Breast epithelium (tissue), 4 donors: ENCODE measurements around the gene SUFU. TPM values are rescaled to one million over a fixed set of nuclear protein-coding genes. Genes with fewer than 3 reads are reported as not detected.

ENCODE experiments used
- DNase-seq, 2 donors: peaks; one replicate each; pipeline ENCODE4 v3.0.0-alpha.2; 2019; ENCODE audit warnings: low spot score in 2 of 2
- H3K27ac ChIP-seq, 2 donors: fragments of 200-600 bp; sonication (generic) in 1 of 2; one replicate each; pipeline ENCODE4 v1.5.1; 2016 to 2019; ENCODE audit warnings: mild to moderate bottlenecking in 1 of 2
- H3K27me3 ChIP-seq, 2 donors: fragments of 200-600 bp; sonication (generic) in 1 of 2; one replicate each; pipeline versions ENCODE4 v1.5.1 to v1.6.0; 2017 to 2019; ENCODE audit warnings: control low read depth in 1 of 2, mild to moderate bottlenecking in 1 of 2
- H3K36me3 ChIP-seq: fragments of 200-600 bp; one replicate; pipeline ENCODE4 v1.5.1; 2019
- H3K4me1 ChIP-seq, 2 donors: fragments of 200-600 bp; sonication (generic); one replicate each; pipeline ENCODE4 v1.5.1; 2016 to 2019; ENCODE audit warnings: control low read depth in 1 of 2
- H3K4me3 ChIP-seq, 3 donors: fragments of 200-600 bp; sonication (generic); 1 replicate in 2 of 3; 2 replicates in 1 of 3; pipeline ENCODE4 v1.5.1; 2016 to 2019; ENCODE audit warnings: mild to moderate bottlenecking in 3 of 3, moderate library complexity in 2 of 3
- H3K9me3 ChIP-seq, 2 donors: fragments of 200-600 bp; sonication (generic) in 1 of 2; one replicate each; pipeline ENCODE4 v1.5.1; 2016 to 2019; ENCODE audit warnings: control low read depth in 1 of 2
- POLR2A ChIP-seq: fragments of 450-650 bp; IDR thresholded peaks from one replicate; pipeline ENCODE4 v1.6.1; 2016; ENCODE audit warnings: antibody characterized with exemption, mild to moderate bottlenecking, moderate library complexity
- POLR2AphosphoS5 ChIP-seq, 3 donors: sonication (generic); formaldehyde crosslinking; IDR thresholded peaks; one replicate each; pipeline ENCODE4 v1.6.1; 2017; ENCODE audit warnings: antibody characterized with exemption in 3 of 3
- intact Hi-C: fragments of 100-400 bp; cut with DNase I; formaldehyde crosslinking; loops from one replicate; pipeline ENCODE4 v1.15.1; 2023; ENCODE audit warnings: low total_unique reads
- total RNA-seq, 3 donors: library from RNA; depleted of rRNA; stranded (reverse); fragments of >200 nt; gene quantifications; one replicate each; pipeline ENCODE4 v1.1.0, GENCODE V29; 2016
- TF ChIP-seq, protein P1 (sequence below), 3 donors: fragments of 450-650 bp; IDR thresholded peaks; one replicate each; pipeline ENCODE4 v1.5.1; 2016 to 2017; ENCODE audit warnings: antibody characterized with exemption in 3 of 3, mild to moderate bottlenecking in 3 of 3, moderate library complexity in 3 of 3

The SUFU gene
- total RNA-seq, 3 donors from 2014 or later: 6.2 to 9.1 (median 8.6) TPM

DNA sequence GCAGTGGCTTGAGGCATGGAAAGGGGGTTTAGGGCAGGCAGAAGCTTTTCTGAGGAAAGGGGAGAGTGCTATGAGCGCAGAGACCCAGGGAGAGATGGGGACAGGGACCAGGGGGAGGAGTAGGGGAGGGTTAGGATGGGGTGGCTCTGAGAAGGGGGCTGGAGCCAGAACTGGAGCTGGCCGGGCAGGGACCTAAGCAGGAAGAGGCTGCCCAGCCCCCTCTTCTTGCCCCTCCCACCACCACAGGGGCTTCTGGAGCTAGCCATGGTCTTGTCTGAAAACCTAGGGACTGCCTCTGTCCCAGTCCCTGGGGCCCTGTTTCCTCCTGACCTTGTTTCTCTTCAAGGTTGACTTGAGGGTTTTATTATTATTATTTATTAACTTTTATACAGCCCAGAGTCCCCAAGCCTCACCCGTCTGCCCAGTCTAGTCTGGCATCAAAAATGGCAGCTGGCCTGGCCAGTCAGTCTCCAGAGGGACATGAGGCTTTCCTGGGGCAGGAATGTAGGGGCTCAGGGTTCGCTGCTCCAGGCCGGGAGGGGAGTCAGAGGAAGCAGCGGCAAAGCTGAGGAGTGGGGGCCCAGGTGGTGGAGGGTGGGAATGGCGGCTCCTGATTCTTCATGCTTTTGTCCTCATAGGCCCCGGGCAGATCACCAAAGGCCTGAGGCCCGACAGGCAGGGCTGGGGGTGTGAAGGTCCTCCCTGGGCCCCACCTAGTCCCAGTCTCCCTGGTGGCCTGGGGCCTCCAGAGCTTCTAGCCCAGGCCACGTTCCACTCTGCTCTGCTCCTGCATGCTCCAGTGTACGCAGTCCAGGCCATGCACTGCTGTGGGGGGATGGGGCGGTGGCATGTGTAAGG, 146.3 kb downstream of the SUFU start:
- Histone ChIP-seq H3K4me1 (peaks cover 10 to 52% of the 10 kb centered on the region in 2 donors), H3K9me3 (no peaks in the 10 kb centered on the region), H3K4me3 (peak overlapping the region; percentile 85 to 96 (median 92)), H3K36me3 (no peaks in the 10 kb centered on the region), H3K27ac (peak overlapping the region; percentile 62 to 100), H3K27me3 (no peaks in the 10 kb centered on the region)
- intact Hi-C loops: no loop called here
- TF ChIP-seq, protein P1, sequence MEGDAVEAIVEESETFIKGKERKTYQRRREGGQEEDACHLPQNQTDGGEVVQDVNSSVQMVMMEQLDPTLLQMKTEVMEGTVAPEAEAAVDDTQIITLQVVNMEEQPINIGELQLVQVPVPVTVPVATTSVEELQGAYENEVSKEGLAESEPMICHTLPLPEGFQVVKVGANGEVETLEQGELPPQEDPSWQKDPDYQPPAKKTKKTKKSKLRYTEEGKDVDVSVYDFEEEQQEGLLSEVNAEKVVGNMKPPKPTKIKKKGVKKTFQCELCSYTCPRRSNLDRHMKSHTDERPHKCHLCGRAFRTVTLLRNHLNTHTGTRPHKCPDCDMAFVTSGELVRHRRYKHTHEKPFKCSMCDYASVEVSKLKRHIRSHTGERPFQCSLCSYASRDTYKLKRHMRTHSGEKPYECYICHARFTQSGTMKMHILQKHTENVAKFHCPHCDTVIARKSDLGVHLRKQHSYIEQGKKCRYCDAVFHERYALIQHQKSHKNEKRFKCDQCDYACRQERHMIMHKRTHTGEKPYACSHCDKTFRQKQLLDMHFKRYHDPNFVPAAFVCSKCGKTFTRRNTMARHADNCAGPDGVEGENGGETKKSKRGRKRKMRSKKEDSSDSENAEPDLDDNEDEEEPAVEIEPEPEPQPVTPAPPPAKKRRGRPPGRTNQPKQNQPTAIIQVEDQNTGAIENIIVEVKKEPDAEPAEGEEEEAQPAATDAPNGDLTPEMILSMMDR (IDR thresholded peaks at IDR 0.05): no peak
- TF ChIP-seq POLR2A: no peak
- TF ChIP-seq POLR2AphosphoS5 (IDR thresholded peaks at IDR 0.05): no peak
- no peak for DNase-seq

DNA sequence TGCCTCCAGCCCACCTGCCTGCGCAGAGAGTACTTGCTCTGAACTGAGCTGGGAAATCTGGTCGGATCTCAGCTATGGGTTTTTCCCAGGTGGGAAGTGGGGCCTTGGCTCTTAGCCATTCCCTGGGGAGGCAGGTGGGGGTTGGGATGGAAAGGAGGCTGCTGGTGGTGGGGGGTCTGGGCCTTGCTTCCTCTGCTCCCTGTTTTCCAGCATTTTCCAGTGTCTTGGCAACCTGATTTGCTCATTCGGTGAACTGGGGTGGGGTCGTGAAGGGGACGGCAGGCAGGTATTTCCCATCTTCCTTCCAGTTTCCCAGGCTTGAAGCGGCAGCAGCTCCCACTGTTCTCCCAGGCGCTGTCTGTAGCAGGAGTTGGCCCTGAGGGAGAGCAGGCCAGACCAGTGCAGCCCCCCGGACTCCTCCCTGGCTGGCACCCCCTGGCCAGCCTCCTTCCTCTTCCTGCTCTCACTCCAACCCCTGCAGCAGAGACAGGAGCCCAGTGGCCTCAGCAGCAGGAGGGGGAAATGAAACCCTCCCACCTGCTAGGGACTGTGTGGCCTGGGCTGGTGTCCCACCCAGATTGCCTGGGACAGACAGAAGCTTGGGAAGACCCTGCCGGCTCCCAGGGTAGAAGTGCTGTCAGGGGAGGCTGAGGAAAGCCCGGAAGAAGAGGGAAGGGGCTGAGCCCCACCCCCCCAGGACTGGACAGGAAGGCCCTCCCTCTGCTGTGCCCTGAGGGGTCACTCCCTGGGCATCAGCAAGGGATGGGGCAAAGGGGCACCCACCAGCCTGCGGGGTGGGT, 147.1 kb downstream of the SUFU start:
- intact Hi-C loops: no loop called here
- H3K4me1 ChIP-seq: peaks cover 10 to 52% of the 10 kb centered on the region in 2 donors
- H3K27me3 ChIP-seq: no peaks in the 10 kb centered on the region
- H3K36me3 ChIP-seq: no peaks in the 10 kb centered on the region
- DNase-seq: no peak
- TF ChIP-seq, protein P1 (IDR thresholded peaks at IDR 0.05): no peak
- TF ChIP-seq POLR2A (no peak), POLR2AphosphoS5 (IDR thresholded peaks at IDR 0.05) (no peak)
- peak overlapping the region in 1 of 3 donors; percentile 92 for H3K4me3 ChIP-seq
- peak overlapping the region; percentile 62 to 100 for H3K27ac ChIP-seq
- H3K9me3 ChIP-seq: no peaks in the 10 kb centered on the region

DNA sequence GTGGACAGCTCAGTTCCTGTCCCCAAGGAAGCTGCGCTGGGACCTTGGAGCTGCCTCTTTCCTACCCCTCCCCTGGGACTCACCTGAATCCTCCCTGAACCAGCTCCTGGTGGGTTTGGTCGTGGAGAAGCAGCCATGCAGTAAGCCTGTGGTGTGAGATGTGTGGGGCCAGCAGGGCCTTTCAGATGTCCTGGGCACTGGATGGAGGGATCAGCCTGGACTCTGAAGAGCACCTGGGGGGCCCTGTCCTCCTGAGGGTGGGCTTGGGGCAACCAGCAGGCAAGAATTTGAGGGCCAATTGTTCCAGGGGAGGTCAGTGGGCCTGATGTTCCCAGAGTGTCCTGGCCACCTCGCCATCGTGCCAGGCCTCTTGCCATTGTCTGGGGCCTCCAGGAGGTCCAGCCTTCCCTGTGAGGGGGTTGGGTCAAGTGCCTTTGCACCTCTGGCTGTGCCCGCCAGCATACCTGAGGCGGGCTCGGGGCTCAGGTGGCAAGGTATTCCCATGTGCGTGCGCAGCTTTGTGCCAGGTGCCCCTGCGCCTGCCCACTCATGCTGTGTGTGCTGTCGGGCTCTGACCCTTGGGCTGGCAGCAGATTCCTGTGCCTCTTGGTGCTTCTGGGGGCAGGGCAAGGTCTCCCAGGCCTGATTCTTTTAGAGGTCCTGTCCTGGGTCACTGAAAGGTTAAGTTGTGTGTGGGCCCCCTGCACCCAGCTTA, 147.8 kb downstream of the SUFU start:
- no peaks in the 10 kb centered on the region for H3K36me3 ChIP-seq
- H3K4me3 ChIP-seq: peak overlapping the region in 1 of 3 donors; percentile 15
- peak overlapping the region; percentile 62 to 100 for H3K27ac ChIP-seq
- no peak for DNase-seq
- no peaks in the 10 kb centered on the region for H3K9me3 ChIP-seq
- peaks cover 10 to 52% of the 10 kb centered on the region in 2 donors for H3K4me1 ChIP-seq
- TF ChIP-seq POLR2AphosphoS5 (IDR thresholded peaks at IDR 0.05) (no peak), POLR2A (no peak)
- TF ChIP-seq, protein P1 (IDR thresholded peaks at IDR 0.05): no peak
- intact Hi-C loops: no loop called here
- no peaks in the 10 kb centered on the region for H3K27me3 ChIP-seq

DNA sequence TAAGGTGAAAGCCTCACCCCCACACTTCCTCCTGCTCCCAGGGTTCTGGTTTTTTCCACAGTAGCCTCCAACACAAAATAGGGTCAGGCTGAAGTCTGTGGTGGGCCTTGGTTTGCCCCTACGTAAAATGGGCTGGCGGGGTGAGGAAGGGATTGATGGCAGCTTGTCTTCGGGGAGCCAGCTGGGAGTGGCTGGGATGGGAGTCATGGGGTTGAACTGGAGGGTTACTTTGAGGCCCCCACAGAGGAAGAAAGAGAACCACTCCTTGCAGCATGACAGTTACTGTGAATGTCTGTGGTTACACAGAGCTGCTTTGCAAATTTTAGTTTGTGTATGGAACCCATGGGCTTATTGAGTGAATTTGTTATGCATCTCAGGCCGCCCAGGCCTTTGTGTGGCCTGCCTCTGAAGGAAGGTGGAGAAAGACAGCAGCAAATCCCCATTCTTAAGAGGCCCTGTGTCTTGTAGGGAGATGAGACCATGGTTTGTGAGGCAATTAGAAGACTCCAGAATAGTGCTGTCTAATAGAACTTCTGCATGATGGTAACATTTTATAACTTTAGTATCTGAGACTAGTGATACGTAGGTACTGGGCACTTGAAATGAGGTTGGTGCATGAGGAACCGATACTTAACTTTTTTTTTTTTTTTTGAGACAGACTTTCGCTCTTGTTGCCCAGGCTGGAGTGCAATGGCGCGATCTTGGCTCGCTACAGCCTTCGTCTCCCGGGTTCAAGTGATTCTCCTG, 148.6 kb downstream of the SUFU start:
- intact Hi-C loops: no loop called here
- no peaks in the 10 kb centered on the region for H3K36me3 ChIP-seq
- H3K9me3 ChIP-seq: no peaks in the 10 kb centered on the region
- no peak for DNase-seq
- TF ChIP-seq, protein P1 (IDR thresholded peaks at IDR 0.05): no peak
- no peak for TF ChIP-seq POLR2A
- TF ChIP-seq POLR2AphosphoS5 (IDR thresholded peaks at IDR 0.05): no peak
- peaks cover 14 to 45% of the 10 kb centered on the region in 2 donors for H3K4me1 ChIP-seq
- no peak overlapping the region for H3K4me3 ChIP-seq
- no peaks in the 10 kb centered on the region for H3K27me3 ChIP-seq
- peak overlapping the region; percentile 62 to 100 for H3K27ac ChIP-seq
